Mesenchymal stem cell (in vitro differentiated cells and primary cell): ENCODE measurements around the gene TK1.
A peak's percentile ranks its signal among the peaks of the same experiment; 100 is the strongest.

ENCODE experiments used
- DNase-seq: peaks from one replicate; pipeline ENCODE4 v3.0.0-alpha.2; 2013
- H2AFZ ChIP-seq: one replicate; pipeline ENCODE4 v1.6.1; 2013; ENCODE audit warnings: low read depth, mild to moderate bottlenecking, control low read depth, inconsistent platforms, low read length, moderate library complexity
- H2AK5ac ChIP-seq: 2 replicates; pipeline ENCODE4 v1.6.1; 2013; ENCODE audit warnings: low read length, moderate library complexity, mild to moderate bottlenecking, inconsistent platforms; ENCODE audit not compliant: severe bottlenecking
- H2BK120ac ChIP-seq: one replicate; pipeline ENCODE4 v1.6.1; 2013; ENCODE audit warnings: low read depth, mild to moderate bottlenecking, inconsistent platforms, low read length, moderate library complexity
- H2BK12ac ChIP-seq, 2 experiments: one replicate each; pipeline ENCODE4 v1.6.1; 2013; ENCODE audit warnings: inconsistent platforms in 2 of 2, low read length in 2 of 2, mild to moderate bottlenecking in 2 of 2, moderate library complexity in 2 of 2, control low read depth in 1 of 2
- H2BK15ac ChIP-seq: one replicate; pipeline ENCODE4 v1.6.1; 2013; ENCODE audit warnings: mild to moderate bottlenecking, low read depth, inconsistent platforms; ENCODE audit not compliant: poor library complexity, severe bottlenecking
- H2BK5ac ChIP-seq: 2 replicates; pipeline ENCODE4 v1.6.1; 2013; ENCODE audit warnings: low read depth, mild to moderate bottlenecking, low read length, control low read depth, inconsistent platforms; ENCODE audit not compliant: poor library complexity, severe bottlenecking
- H3K14ac ChIP-seq, 2 experiments: one replicate each; pipeline ENCODE4 v1.6.1; 2013; ENCODE audit warnings: inconsistent platforms in 2 of 2, low read length in 2 of 2, control low read depth in 1 of 2, mild to moderate bottlenecking in 1 of 2, moderate library complexity in 1 of 2
- H3K18ac ChIP-seq, 2 experiments: one replicate each; pipeline ENCODE4 v1.6.1; 2013; ENCODE audit warnings: inconsistent platforms in 2 of 2, low read length in 2 of 2, control low read depth in 1 of 2, low read depth in 1 of 2, mild to moderate bottlenecking in 1 of 2
- H3K23ac ChIP-seq, 2 experiments: one replicate each; pipeline ENCODE4 v1.6.1; 2013; ENCODE audit warnings: inconsistent platforms in 2 of 2, low read length in 2 of 2, mild to moderate bottlenecking in 2 of 2, moderate library complexity in 2 of 2, control low read depth in 1 of 2
- H3K27ac ChIP-seq: 2 replicates; pipeline ENCODE4 v1.5.1; 2013; ENCODE audit warnings: mild to moderate bottlenecking, moderate library complexity, low read length, control low read depth, inconsistent platforms; ENCODE audit not compliant: poor library complexity, severe bottlenecking
- H3K27me3 ChIP-seq, 2 experiments: 2 replicates each; pipeline versions ENCODE4 v1.6.1 to v1.7.0; 2013; ENCODE audit warnings: low read length in 2 of 2, mild to moderate bottlenecking in 2 of 2, moderate library complexity in 2 of 2, control low read depth in 1 of 2, inconsistent platforms in 1 of 2; ENCODE audit not compliant: control insufficient read depth in 1 of 2, insufficient read depth in 1 of 2
- H3K36me3 ChIP-seq, 2 experiments: 2 replicates each; pipeline versions ENCODE4 v1.6.1 to v1.7.0; 2013; ENCODE audit warnings: low read length in 2 of 2, control low read depth in 1 of 2, inconsistent platforms in 1 of 2, low read depth in 1 of 2, mild to moderate bottlenecking in 1 of 2; ENCODE audit not compliant: insufficient read depth in 2 of 2, control insufficient read depth in 1 of 2
- H3K4ac ChIP-seq, 2 experiments: one replicate each; pipeline ENCODE4 v1.6.1; 2013; ENCODE audit warnings: inconsistent platforms in 2 of 2, low read length in 2 of 2, mild to moderate bottlenecking in 2 of 2, moderate library complexity in 2 of 2, control low read depth in 1 of 2, low read depth in 1 of 2
- H3K4me1 ChIP-seq: 2 replicates; pipeline ENCODE4 v1.6.1; 2013; ENCODE audit warnings: low read depth, low read length, control low read depth; ENCODE audit not compliant: control insufficient read depth, insufficient read depth
- H3K4me2 ChIP-seq: 2 replicates; pipeline ENCODE4 v1.6.1; 2013; ENCODE audit warnings: low read length, mild to moderate bottlenecking, inconsistent platforms; ENCODE audit not compliant: poor library complexity, severe bottlenecking
- H3K4me3 ChIP-seq, 2 experiments: 2 replicates each; pipeline versions ENCODE4 v1.5.1 to v1.7.0; 2013; ENCODE audit warnings: low read length in 2 of 2, mild to moderate bottlenecking in 2 of 2, control low read depth in 1 of 2, low read depth in 1 of 2; ENCODE audit not compliant: insufficient read depth in 1 of 2
- H3K79me1 ChIP-seq: replicated peaks from 2 replicates; pipeline ENCODE4 v1.6.1; 2013; ENCODE audit warnings: mild to moderate bottlenecking, control low read depth, low read length, inconsistent platforms; ENCODE audit not compliant: poor library complexity, severe bottlenecking
- H3K9ac ChIP-seq: 2 replicates; pipeline ENCODE4 v1.7.0; 2013; ENCODE audit warnings: mild to moderate bottlenecking, low read length, moderate library complexity
- H3K9me3 ChIP-seq: 2 replicates; pipeline ENCODE4 v1.7.0; 2013; ENCODE audit warnings: mild to moderate bottlenecking, low read length; ENCODE audit not compliant: control insufficient read depth
- H4K8ac ChIP-seq: one replicate; pipeline ENCODE4 v1.6.1; 2013; ENCODE audit warnings: inconsistent platforms, mild to moderate bottlenecking, low read length, moderate library complexity
- H4K91ac ChIP-seq: one replicate; pipeline ENCODE4 v1.6.1; 2013; ENCODE audit warnings: mild to moderate bottlenecking, low read length, inconsistent platforms
- WGBS: methylation state at CpG from one replicate; pipeline ENCODE4 v1.1.7; 2013; ENCODE audit warnings: mixed read lengths; 5-methylcytosine and 5-hydroxymethylcytosine counted together

TK1 gene

DNA sequence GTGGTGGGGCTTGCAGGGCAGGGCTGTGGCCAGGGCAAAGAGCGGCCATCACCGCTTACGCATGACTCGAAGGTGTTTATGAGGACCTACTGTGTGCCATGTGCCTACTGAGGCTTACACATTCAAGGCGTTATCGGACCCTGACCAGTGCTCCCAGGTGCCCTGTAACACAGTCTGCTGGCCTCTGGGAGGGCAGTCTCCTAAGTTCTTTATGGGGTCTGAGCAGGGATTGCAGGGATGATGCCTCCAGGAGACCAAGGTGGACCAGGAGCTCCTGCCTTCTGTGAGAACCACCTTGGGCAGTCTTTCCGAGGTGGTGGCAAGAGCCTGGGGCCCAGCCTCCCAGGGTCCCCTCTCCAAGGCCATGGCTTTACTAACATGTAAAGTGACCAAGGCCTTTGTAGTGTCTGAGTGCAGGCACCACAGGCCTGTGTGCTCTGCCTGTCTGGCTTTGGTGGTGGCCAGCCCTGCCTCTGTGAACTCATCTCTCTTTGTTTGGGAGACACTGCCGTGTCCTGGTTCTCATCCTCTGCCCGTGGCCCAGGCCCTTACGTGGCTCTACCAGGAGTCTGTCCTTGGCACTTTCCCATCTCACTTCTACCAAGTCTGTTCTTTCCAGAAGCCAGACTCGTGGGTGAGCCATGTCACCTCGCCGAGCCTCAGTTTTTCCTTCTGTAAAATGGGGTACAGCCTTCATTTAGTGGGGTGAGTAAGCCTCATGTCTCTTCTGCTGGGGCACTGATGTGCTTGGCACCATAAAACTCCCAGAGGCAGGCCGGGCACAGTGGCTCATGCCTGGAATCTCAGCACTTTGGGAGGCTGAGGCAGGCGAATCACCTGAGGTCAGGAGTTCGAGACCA, 21.9 kb downstream of the TK1 start:
- no peaks in the 10 kb centered on the region for H3K9me3 ChIP-seq
- no peak overlapping the region for H3K4me3 ChIP-seq
- no peak overlapping the region for H4K91ac ChIP-seq
- H3K27me3 ChIP-seq: peaks cover 0 to 27% of the 10 kb centered on the region in 2 experiments
- no peak overlapping the region for H3K18ac ChIP-seq
- H4K8ac ChIP-seq: no peak overlapping the region
- H2BK12ac ChIP-seq: no peak overlapping the region
- no peak overlapping the region for H3K9ac ChIP-seq
- H3K4ac ChIP-seq: no peak overlapping the region
- DNase-seq: no peak
- H3K36me3 ChIP-seq: no peaks in the 10 kb centered on the region
- no peak overlapping the region for H2AFZ ChIP-seq
- WGBS: 95% methylated on average over 14 of the region's 16 CpGs
- no peak overlapping the region for H2AK5ac ChIP-seq
- H3K14ac ChIP-seq: no peak overlapping the region
- H3K27ac ChIP-seq: no peak overlapping the region
- no peak overlapping the region for H2BK120ac ChIP-seq
- no peaks in the 10 kb centered on the region for H3K79me1 ChIP-seq
- H3K4me2 ChIP-seq: no peak overlapping the region
- H3K23ac ChIP-seq: no peak overlapping the region
- H3K4me1 ChIP-seq: peaks cover 13% of the 10 kb centered on the region
- H2BK5ac ChIP-seq: no peak overlapping the region
- H2BK15ac ChIP-seq: no peak overlapping the region

DNA sequence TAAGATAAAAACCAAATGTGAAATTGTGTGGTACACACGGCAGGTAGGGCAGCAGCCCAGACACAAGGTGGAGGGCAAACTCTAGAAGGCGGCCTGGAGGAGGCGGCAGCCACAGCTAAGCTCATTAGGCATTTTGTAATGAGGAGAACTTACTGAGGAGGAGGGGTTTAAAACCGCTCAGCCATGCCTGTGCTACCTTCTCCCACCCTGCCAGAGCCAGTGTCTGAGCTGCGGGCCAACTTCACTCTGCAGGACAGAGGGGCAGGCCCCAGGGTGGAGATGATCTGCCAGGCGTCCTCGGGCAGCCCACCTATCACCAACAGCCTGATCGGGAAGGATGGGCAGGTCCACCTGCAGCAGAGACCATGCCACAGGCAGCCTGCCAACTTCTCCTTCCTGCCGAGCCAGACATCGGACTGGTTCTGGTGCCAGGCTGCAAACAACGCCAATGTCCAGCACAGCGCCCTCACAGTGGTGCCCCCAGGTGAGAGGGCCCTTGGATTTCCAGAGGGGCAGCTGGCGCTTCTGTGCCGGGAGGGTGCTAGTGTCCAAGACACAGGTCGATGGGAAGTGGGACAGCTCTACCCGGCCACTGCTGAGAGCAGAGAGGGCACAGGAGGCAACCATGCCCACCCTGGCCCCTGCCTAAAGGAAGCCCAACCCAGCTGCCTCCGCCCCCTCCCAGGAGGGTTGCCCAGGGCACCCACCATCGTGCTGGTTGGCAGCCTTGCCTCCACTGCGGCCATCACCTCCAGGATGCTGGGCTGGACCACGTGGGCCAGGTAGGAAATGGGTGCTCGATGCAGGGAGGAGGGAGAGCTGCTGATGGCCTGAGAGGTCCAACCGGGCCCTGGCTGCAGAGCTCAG, 22.7 kb downstream of the TK1 start:
- Histone ChIP-seq H3K4me3 (no peak overlapping the region), H3K9me3 (no peaks in the 10 kb centered on the region), H3K27ac (no peak overlapping the region), H2BK12ac (no peak overlapping the region), H3K4me1 (peaks cover 5% of the 10 kb centered on the region), H2AK5ac (no peak overlapping the region), H2AFZ (no peak overlapping the region), H4K8ac (peak overlapping the region; percentile 31), H4K91ac (peak overlapping the region; percentile 36), H2BK5ac (no peak overlapping the region), H3K36me3 (no peaks in the 10 kb centered on the region), H3K14ac (no peak overlapping the region), H2BK15ac (peak overlapping the region; percentile 20), H2BK120ac (no peak overlapping the region), H3K23ac (no peak overlapping the region), H3K9ac (no peak overlapping the region), H3K18ac (no peak overlapping the region), H3K27me3 (peaks cover 0 to 18% of the 10 kb centered on the region in 2 experiments), H3K4ac (no peak overlapping the region), H3K4me2 (no peak overlapping the region), H3K79me1 (no peaks in the 10 kb centered on the region)
- WGBS: 88% methylated on average over 22 of the region's 22 CpGs
- DNase-seq: no peak

GRCh38 chr17:78159575-78160158, 27.2 kb downstream of the TK1 start:
- Histone ChIP-seq H3K4me1 (no peaks in the 10 kb centered on the region), H2AK5ac (no peak overlapping the region), H3K79me1 (no peaks in the 10 kb centered on the region), H3K4ac (no peak overlapping the region), H3K4me2 (no peak overlapping the region), H3K23ac (no peak overlapping the region), H3K27me3 (no peaks in the 10 kb centered on the region), H3K36me3 (no peaks in the 10 kb centered on the region), H2BK15ac (no peak overlapping the region), H4K91ac (no peak overlapping the region), H2BK5ac (no peak overlapping the region), H2BK12ac (no peak overlapping the region), H4K8ac (no peak overlapping the region), H3K18ac (no peak overlapping the region), H3K9ac (no peak overlapping the region), H2BK120ac (no peak overlapping the region), H3K4me3 (peak overlapping the region in 1 of 2 experiments; percentile 11), H3K9me3 (no peaks in the 10 kb centered on the region), H3K27ac (no peak overlapping the region), H3K14ac (no peak overlapping the region), H2AFZ (no peak overlapping the region)
- WGBS: 75% methylated on average over 10 of the region's 10 CpGs
- DNase-seq: peak; percentile 65
